WTC11 (cell line): Measurements from ENCODE around the gene CALN1.

Source experiments
- TF ChIP-seq, protein P1 (sequence below): sonication (generic); formaldehyde crosslinking; IDR thresholded peaks from 2 replicates; pipeline ENCODE4 v1.8.1; 2022; ENCODE audit warnings: low read depth, missing genetic modification reagents, borderline replicate concordance
- TF ChIP-seq, protein P2 (sequence below): fragments of 200-600 bp; IDR thresholded peaks from 2 replicates; pipeline ENCODE4 v1.8.0; 2022; ENCODE audit warnings: antibody characterized with exemption
- TF ChIP-seq, protein P3 (sequence below): sonication (generic); formaldehyde crosslinking; IDR thresholded peaks from 2 replicates; pipeline ENCODE4 v1.8.1; 2022; ENCODE audit warnings: low read depth, mild to moderate bottlenecking, moderate library complexity, missing genetic modification reagents, borderline replicate concordance
- TF ChIP-seq, protein P4 (sequence below): sonication (generic); formaldehyde crosslinking; IDR thresholded peaks from 2 replicates; pipeline ENCODE4 v1.8.1; 2023; ENCODE audit warnings: mild to moderate bottlenecking, missing genetic modification reagents, moderate library complexity

DNA sequence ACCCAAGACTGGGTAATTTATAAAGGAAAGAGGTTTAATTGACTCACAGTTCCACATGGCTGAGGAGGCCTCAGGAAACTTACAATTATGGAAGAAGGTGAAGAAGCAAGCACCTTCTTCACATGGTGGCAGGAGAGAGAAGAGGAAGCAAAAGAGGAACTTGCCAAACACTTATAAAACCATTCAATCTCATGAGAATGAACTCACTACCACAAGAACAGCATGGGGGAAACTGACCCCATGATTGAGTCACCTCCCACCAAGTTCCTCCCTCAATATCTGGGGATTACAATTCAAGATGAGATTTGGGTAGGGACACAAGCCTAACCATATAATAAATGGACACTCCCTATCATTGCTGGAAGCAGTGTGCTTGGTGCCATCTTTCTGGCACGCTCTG lies 506.3 kb downstream of the CALN1 start:
- TF ChIP-seq, protein P1, sequence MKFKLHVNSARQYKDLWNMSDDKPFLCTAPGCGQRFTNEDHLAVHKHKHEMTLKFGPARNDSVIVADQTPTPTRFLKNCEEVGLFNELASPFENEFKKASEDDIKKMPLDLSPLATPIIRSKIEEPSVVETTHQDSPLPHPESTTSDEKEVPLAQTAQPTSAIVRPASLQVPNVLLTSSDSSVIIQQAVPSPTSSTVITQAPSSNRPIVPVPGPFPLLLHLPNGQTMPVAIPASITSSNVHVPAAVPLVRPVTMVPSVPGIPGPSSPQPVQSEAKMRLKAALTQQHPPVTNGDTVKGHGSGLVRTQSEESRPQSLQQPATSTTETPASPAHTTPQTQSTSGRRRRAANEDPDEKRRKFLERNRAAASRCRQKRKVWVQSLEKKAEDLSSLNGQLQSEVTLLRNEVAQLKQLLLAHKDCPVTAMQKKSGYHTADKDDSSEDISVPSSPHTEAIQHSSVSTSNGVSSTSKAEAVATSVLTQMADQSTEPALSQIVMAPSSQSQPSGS (CRISPR knock-in tag): no peak
- TF ChIP-seq, protein P2, sequence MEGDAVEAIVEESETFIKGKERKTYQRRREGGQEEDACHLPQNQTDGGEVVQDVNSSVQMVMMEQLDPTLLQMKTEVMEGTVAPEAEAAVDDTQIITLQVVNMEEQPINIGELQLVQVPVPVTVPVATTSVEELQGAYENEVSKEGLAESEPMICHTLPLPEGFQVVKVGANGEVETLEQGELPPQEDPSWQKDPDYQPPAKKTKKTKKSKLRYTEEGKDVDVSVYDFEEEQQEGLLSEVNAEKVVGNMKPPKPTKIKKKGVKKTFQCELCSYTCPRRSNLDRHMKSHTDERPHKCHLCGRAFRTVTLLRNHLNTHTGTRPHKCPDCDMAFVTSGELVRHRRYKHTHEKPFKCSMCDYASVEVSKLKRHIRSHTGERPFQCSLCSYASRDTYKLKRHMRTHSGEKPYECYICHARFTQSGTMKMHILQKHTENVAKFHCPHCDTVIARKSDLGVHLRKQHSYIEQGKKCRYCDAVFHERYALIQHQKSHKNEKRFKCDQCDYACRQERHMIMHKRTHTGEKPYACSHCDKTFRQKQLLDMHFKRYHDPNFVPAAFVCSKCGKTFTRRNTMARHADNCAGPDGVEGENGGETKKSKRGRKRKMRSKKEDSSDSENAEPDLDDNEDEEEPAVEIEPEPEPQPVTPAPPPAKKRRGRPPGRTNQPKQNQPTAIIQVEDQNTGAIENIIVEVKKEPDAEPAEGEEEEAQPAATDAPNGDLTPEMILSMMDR: no peak
- TF ChIP-seq, protein P3, sequence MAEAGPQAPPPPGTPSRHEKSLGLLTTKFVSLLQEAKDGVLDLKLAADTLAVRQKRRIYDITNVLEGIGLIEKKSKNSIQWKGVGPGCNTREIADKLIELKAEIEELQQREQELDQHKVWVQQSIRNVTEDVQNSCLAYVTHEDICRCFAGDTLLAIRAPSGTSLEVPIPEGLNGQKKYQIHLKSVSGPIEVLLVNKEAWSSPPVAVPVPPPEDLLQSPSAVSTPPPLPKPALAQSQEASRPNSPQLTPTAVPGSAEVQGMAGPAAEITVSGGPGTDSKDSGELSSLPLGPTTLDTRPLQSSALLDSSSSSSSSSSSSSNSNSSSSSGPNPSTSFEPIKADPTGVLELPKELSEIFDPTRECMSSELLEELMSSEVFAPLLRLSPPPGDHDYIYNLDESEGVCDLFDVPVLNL: no peak
- TF ChIP-seq, protein P4, sequence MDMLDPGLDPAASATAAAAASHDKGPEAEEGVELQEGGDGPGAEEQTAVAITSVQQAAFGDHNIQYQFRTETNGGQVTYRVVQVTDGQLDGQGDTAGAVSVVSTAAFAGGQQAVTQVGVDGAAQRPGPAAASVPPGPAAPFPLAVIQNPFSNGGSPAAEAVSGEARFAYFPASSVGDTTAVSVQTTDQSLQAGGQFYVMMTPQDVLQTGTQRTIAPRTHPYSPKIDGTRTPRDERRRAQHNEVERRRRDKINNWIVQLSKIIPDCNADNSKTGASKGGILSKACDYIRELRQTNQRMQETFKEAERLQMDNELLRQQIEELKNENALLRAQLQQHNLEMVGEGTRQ (CRISPR knock-in tag): no peak
